GM12891 (cell line): Measurements from ENCODE around the gene KIF4B.

Experiments used
- PAX5 ChIP-seq: IDR thresholded peaks from 2 replicates; pipeline ENCODE4 v1.6.1; 2011; ENCODE audit warnings: low read length, moderate library complexity, mild to moderate bottlenecking; ENCODE audit not compliant: insufficient read depth, severe bottlenecking
- POLR2A ChIP-seq: IDR thresholded peaks from 2 replicates; pipeline ENCODE4 v1.6.1; 2011; ENCODE audit warnings: low read depth, low read length, control low read depth
- POLR2AphosphoS5 ChIP-seq: IDR thresholded peaks from 2 replicates; pipeline ENCODE4 v1.6.1; 2011; ENCODE audit warnings: low read depth, low read length, control low read depth
- POU2F2 ChIP-seq: IDR thresholded peaks from 2 replicates; pipeline ENCODE4 v1.6.1; 2011; ENCODE audit warnings: low read depth, mild to moderate bottlenecking, control low read depth, low read length, moderate library complexity
- SPI1 ChIP-seq: IDR thresholded peaks from 2 replicates; pipeline ENCODE4 v1.6.1; 2011; ENCODE audit warnings: low read depth, low read length, control low read depth
- TAF1 ChIP-seq: IDR thresholded peaks from 2 replicates; pipeline ENCODE4 v1.6.1; 2011; ENCODE audit warnings: low read depth, low read length, control low read depth

GRCh38 chr5:155047818-155048217, 34.3 kb downstream of the KIF4B start:
- TF ChIP-seq POLR2A, result no peak
- TF ChIP-seq POLR2AphosphoS5, result no peak
- no peak for TF ChIP-seq TAF1
- no peak for TF ChIP-seq SPI1
- TF ChIP-seq PAX5, result no peak
- no peak for TF ChIP-seq POU2F2
